ENCODE data around the gene ZDHHC24. TPM values are rescaled to one million over a fixed set of nuclear protein-coding genes. Genes with fewer than 3 reads are reported as not detected.
A peak's percentile ranks its signal among the peaks of the same experiment; 100 is the strongest.

The ZDHHC24 gene
- total RNA-seq, 1 donor from 2014 or later = 5.3 TPM

DNA sequence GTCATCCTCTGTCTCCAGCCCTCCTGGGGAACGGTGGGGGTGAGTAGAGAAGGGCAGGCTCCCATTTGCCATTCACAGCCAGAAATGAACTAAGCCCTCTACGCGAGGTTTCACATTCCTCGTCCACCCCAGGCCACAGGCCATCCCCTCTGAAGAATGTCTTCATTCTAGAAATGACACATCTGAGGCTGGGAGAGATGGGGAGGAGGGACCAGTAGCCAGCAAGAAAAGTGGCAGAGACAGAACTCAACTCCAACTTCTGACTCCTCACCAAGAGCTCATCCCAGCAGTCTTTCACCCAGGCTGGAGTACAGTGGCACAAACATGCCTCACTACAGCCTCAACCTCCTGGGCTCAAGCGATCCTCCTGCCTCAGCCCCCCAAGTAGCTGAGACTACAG is 19.1 kb upstream of the ZDHHC24 start:
- DNase-seq = no peak

DNA sequence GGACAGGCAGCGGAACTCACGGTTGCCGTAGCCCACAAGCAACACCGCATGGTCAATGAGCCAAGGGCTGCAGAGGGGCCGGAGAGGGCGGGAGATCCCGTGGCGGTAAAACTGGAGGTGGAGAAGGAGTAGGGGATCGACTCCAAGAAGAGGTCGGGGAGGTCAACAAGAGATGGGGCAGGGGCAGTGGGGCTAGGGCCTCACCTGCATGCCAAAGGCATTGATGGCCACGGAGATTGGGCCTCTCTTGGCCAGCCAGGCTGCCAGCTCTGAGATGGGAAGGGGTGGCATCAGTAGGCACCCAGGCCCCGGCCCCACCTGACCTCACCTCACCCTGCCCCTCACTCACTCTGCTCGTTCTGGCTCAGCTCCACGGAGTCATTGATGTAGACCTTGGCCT is 18.7 kb upstream of the ZDHHC24 start:
- no peak for DNase-seq

DNA sequence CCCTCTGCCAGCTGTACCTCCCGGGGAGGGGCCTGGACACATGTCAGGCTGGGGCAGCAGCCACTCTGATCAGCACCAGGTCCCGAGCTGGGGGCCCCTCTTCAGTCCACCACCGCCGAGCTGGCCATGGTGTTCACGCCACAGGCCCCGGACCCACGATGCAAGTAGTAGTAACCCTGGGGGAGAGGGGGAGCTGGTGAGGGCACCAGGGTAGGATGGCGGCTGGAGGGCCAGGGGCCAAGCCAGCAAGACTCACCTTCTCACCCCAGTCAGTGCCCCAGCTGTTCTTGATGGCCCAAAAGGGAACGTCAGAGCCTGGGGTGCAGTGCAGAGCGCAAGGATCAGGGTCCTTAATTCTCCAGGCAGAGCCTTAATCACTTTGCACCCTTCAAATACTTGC is 18.0 kb upstream of the ZDHHC24 start:
- no peak for DNase-seq

DNA sequence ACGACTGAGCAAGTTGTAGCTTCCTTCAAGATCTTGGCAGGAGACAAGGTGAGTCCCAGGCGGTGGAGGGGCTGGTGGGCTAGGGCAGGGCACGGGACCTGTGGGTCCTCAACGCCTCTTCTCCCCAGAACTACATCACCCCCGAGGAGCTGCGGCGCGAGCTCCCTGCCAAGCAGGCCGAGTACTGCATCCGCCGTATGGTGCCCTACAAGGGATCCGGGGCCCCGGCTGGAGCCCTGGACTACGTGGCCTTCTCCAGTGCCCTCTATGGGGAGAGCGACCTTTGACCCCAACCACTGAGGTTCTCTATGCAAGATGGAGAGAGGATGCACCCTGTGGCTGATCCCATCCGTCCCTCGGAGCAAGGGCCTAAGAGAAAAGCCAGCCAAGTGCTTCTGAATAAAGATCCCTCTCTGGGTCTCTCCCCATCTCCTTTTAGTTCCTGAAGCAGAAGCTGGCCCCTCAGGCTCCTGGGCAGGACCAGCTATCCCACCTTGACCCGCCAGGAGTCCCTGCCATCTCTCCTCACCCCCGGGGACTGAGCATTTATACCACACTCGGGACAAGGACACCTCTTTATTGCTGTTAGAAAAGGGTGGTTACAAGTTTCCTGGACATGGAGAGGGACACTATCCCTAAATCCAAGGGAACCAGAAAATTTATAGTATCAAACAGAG is 17.2 kb upstream of the ZDHHC24 start:
- DNase-seq = no peak

DNA sequence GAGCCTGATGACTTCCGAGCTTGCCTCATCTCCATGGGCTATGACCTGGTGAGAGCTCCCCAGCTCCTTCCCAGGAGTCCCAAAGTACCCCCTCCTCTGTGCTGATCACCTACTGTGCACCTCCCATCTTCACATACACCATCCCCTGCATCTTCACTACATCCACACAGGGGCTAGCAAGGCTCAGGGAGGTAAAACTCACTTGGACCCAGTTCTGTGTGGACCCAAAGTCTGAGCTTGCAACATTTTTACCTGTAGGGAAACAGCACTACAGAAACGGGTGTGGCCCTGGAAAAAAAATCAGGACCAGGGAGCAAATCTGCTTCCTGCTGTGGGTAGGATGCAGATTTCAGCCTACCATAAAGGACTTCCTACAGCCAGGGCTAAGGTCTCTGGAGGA is 16.4 kb upstream of the ZDHHC24 start:
- DNase-seq = no peak

DNA sequence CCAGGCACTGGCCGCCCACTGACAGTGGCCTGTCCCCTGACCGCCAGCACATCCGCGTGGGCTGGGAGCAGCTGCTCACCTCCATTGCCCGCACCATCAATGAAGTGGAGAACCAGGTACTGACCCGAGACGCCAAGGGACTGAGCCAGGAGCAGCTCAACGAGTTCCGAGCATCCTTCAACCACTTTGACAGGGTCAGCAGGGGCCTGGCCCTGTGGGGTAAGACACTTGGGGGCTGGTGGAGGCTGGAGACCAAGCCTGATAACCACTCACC is 16.1 kb upstream of the ZDHHC24 start:
- DNase-seq = no peak

DNA sequence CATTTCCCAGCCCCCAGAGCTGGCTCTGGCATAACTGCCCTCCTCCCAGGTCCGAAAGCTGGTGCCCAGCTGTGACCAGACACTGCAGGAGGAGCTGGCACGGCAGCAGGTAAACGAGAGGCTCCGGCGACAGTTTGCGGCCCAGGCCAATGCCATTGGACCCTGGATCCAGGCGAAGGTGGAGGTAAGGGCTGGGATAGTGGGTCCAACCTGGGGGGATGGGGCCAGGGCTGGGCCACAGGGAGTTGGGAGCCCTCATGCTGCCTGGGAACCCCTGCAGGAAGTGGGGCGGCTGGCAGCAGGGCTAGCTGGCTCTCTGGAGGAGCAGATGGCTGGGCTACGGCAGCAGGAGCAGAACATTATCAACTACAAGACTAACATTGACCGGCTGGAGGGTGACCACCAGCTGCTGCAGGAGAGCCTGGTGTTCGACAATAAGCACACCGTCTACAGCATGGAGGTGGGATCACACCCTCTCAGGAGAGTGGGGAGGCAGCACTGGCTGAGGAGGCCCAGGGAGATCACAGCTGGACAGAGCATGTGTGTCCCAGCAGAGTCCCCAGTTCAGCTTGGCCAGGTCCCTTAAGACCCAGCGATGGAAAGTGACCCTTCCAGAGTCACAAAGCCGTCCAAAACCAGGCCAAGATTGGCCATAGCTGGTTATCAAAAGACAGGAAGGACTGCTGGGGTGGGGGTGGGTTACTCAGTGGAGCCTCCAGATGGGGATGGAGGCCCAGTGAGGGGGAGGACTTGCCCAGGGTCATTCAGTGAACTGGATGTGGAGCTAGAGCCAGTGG is 15.5 kb upstream of the ZDHHC24 start:
- no peak for DNase-seq

DNA sequence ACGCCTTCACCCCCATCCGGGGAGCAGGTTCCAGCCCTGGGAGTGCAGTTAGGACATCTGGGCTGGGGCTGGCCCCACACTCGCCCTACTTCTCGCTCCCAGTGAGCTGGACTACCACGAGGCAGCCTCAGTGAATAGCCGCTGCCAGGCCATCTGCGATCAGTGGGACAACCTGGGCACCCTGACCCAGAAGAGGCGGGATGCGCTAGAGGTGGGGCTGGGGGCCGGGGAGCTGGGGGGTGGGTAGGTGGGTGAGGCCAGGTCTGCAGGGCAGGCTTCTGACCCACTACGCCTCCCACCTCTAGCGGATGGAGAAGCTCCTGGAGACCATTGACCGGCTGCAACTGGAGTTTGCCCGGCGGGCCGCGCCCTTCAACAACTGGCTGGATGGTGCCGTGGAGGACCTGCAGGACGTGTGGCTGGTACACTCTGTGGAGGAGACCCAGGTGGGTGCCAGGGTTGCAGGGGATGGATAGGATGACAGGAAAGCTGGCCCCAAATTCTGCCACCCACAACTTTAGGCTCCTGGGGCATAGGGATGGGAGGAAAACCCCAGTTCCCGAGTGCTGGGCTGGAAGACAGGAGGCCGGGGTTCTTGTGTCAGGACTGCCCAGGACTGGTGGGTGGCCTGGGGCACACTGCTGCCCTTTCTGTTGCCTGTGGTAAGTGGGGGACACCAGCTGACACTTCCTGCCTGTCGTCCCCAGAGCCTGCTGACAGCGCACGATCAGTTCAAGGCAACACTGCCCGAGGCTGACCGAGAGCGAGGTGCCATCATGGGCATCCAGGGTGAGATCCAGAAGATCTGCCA is 14.2 kb upstream of the ZDHHC24 start:
- DNase-seq = no peak

DNA sequence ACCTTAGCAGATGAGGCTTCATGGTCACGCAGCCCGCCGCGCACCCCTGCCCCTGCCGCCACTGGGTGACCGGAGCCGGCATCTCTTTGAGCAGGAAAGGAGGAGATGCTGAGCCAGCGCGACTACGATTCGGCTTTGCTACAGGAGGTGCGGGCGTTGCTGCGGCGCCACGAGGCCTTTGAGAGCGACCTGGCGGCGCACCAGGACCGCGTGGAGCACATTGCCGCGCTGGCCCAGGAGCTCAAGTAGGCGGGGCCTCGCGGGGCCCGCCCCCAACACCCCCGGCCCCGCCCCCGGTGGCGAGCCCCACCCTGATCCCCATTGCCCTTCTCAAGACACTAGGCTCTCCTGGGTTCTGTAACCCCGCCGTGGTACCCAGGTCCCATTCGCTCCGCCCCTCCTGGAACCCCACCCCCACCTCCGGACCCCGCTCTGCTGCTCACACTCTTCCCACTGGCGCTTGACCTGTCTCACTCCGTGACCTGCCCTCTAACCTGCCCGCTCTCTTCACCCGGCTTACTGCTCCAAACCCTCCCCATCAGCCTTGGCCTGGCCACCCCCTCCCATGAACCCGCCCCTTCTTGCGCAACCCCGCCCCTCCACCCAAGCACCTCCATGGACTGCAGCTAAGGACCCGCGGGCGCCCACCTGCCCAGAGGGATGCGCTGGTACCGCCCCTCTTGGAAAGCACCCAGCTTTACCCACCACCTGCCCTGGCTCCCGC is 13.5 kb upstream of the ZDHHC24 start:
- peak; percentile 21 for DNase-seq

DNA sequence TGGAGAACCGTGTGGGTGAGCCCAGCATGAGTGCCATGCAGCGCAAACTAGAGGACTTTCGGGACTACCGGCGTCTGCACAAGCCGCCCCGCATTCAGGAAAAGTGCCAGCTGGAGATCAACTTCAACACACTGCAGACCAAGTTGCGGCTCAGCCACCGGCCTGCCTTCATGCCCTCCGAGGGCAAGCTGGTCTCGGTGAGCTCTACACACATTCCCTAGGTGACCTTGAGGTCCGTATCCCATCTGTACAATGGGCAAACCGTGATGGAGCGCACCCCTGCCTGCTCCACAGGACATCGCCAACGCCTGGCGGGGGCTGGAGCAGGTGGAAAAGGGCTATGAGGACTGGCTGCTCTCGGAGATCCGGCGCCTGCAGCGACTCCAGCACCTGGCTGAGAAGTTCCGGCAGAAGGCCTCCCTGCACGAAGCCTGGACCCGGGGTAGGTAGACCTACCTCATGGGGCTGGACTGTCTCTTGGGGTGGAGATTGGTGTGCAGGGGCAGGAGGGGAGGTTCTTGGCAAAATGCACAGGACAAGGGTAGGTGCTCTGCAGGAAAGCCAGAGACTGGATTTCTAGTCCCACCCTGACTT is 12.0 kb upstream of the ZDHHC24 start:
- DNase-seq = no peak

DNA sequence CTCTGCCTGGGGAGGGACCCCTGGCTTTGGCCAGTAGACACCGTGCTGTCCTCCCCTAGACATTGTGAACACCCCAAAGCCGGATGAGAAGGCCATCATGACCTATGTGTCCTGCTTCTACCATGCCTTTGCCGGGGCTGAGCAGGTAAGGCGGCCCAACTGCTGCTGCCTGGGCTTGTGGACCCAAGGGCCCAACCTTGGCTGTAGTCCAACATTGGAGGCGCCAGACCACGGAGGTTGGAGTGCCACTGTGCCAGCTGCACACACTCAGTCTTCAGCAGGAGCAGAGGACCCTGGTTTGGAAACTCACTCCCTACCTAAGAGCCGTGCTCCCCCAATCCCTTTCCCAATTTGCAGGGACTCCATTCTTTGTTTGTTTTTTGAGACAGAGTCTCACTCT is 10.2 kb upstream of the ZDHHC24 start:
- no peak for DNase-seq

DNA sequence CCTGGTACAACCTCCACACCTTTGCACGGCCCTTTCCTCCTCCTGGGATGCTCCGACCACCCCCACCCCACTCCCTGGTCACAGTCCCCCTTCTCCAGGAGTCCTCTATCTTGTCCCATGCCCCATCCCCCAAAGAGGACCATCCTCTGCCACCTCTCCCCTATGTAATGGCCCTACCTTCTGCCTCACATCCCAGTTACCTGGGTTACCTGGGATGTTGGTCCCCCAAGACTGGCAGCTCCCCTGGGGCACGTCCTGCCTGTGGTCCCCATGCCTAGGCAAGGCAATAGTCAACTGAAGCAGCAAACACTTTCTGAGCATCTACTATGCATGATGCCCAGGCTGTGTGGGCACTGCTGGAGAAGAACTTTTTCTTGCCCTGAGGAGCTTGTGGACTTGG is 9.6 kb upstream of the ZDHHC24 start:
- DNase-seq = no peak

DNA sequence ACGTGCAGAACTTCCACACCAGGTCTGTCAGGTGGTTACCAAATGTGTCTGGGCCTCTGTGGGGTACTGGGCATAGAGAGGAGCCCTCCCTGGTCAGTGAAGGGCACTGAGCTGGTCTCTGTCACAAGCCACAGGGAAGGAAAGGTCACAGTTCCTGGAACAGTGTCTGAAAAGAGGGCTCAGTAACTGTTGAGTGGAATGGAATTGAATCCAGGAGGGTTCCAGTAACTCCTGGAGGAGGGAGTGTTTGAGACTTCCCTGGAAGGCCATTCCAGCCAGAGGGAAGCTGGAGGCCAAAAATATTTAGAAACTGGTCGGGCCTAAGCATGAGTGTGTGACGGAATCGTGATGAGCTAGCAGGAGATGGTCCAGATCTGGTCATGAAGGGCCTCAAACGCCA is 8.8 kb upstream of the ZDHHC24 start:
- no peak for DNase-seq

DNA sequence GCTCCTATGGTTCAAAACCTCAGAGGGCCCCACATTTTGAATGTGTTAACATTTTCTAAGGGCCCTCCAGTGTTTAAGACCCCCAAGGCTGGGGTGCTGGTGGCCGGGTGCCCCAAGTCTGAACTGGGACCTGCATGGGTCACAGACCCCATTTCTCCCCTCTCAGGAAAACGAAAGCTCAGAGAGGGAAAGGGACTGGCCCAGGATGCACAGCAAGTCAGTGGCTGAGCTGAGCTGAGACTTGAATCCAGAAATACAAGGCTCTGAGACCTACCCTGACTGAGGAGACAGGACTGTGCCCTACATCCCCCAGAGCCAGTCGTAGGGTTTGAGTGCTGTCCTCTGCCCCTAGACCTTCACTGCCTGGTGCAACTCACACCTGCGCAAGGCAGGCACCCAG is 5.0 kb upstream of the ZDHHC24 start:
- no peak for DNase-seq

DNA sequence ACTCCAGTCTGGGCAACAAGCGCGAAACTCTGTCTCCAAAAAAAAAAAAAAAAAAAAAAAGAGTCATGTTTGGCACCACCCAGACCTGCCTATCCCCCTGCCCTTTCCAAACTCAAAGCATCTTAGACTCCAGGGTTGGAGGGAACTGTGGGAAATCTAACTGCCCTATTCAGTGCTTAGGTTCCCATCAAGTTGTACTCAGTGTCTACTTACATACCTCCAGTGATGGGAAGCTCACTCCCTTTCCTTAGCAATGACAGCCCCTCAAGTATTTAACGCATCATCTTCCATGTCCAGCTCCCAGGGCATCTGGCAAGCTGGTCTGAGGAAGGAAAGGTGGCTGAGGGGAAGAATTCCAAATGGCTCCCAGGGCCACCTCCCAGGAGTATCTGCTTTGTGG is 3.8 kb upstream of the ZDHHC24 start:
- no peak for DNase-seq

DNA sequence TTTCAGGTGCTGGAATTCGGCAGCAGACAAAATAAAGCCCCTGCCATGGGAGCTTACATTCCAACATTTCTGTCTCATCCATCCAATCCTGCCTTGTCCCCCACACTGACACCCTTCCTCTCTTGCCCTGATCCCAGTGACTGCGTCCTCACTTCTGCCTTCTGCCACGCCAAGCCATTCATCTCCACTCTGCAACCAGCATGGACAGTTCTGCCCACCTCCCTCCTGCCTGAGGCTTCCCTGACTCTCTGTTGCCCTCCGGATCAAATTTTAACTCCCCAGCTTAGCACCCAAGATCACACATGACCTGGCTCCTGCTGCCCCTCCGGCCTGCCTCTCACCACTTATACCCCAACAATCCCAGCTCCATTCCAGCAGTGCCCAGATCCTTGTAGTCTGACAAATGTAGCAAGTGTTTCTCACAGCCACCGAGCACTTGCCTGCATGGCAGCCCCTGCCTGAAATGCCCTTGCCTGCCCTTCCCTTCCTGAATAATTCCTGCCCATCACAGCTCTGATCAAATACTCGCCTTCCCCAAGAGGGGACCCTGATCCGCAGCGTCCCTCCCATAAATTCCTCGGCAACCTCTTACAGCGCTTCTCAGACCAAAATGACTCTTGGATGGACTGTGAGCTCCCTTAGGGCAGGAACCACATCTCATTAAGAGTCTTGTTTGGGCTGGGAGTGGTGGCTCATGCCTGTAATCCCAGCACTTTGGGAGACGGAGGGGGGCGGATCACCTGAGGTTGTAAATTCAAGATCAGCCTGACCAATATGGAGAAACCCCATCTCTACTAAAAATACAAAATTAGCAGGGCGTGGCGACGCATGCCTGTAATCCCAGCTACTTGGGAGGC is 3.2 kb upstream of the ZDHHC24 start:
- peak; percentile 12 for DNase-seq

DNA sequence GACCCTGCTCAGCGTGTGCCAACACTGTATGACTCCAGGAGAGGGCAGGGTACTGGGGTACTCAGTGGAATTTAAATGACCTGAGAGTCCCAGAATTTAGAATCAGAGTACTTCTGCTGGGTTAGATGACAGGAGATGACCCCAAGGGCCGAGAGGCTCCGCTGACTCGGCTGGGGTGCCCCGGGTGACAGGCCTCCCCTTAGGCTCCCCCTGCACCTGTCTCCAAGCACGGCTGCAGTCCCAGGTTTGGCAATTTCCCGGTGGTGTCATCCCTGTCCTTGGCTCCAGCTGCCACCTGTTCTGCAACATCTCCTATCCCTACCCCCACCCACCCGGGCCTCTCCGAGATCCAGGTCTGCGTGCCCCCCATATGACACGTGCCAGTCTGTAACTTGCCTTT is 2.2 kb upstream of the ZDHHC24 start:
- DNase-seq = peak; percentile 54

DNA sequence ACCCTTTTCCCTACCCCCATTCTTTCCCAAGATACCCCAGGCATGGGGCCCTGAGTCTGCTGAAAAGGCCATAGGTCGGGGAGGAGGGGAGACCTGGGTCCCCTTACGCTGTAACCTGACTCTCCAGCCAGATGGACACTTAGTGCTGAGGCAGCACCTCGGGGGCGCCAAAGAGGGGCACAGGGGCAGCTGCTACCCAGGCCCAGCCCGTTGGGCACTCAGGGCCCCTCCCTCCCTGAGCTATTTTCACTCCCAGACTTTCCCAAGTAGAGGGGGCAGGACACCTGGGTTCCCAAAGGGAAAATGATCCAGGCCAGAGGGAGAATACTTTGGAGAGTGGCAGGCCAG is 1.8 kb upstream of the ZDHHC24 start:
- peak; percentile 74 for DNase-seq

DNA sequence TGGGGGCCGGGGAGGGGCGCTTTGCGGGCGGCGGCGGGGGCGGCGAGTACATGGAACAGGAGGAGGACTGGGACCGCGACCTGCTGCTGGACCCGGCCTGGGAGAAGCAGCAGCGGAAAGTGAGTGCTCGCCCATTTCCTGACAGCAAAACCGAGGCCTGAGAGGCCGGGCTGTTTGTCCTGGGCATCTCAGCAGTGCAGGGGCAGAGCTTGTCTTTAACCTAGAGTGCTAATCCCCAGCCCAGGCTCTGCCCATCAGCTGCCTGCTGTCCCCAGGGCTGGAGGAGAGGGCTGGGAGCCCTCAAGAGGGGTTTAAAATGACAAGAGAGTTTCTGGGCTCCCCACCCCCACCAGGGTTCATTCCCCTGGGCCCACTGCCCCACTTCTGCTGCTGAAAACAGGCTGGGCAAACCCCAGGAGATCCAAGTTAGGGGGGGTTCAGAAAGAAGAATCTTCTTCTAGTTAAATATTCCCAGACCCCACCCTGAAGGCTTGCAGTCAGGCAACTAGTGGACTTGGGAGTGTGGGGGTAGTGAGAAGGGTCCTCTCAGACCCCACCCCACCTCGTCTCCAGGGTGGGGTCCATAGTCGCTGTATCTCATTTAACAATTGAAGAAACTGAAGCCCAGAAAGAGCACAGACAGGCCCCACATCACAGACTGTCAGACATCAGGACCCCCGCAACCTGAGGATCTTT is 1.3 kb upstream of the ZDHHC24 start:
- peak; percentile 49 for DNase-seq

DNA sequence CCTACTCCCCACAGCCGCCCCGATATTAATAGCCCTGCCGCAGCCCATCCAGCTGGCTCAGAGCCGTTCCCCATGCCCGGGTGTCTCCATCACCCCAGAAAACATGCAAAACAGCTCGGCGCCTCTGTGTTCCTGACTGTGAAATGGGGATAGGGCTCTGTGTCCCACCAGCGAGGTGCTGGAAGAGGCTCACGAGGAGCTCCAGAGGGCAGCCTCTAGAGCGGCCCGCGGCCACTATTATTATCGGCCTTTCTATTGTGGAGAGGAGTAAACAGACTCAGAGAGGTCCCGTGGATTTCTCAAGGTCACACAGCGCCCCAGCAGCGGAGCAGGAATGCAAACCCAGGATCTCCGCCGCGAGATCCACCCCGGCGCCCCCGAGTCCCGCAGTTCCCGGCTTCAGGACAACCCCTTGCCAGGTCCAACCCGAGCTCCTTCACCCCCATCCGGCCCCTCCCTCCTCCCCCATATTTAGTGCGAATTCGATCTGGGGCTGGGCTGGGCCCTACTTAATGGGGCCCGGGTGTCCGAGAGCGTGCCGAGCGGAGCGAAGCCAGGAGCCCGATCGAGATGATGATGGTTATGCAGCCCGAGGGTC is 619 bp upstream of the ZDHHC24 start, which contains the start of gene ACTN3:
ACTN3 (plus strand) TSS at position 536 of the 598 bp plus-strand sequence; CDS start at position 571, 35 bp downstream.
- DNase-seq = peak; percentile 72
